GM18502 (cell line): ENCODE results near the gene TRIM74.
"Not testable (repeated sequence)": the region's sequence is repeated elsewhere in the genome, so short reads cannot be mapped to it uniquely, and the experiment has no call there.

Experiments
- ATAC-seq: cut with Tn5 transposase; IDR thresholded peaks from one replicate; pipeline ENCODE4 v1.9.1; 2021; ENCODE audit warnings: mild to moderate bottlenecking; ENCODE audit not compliant: unreplicated experiment, poor library complexity

TRIM74 gene

DNA sequence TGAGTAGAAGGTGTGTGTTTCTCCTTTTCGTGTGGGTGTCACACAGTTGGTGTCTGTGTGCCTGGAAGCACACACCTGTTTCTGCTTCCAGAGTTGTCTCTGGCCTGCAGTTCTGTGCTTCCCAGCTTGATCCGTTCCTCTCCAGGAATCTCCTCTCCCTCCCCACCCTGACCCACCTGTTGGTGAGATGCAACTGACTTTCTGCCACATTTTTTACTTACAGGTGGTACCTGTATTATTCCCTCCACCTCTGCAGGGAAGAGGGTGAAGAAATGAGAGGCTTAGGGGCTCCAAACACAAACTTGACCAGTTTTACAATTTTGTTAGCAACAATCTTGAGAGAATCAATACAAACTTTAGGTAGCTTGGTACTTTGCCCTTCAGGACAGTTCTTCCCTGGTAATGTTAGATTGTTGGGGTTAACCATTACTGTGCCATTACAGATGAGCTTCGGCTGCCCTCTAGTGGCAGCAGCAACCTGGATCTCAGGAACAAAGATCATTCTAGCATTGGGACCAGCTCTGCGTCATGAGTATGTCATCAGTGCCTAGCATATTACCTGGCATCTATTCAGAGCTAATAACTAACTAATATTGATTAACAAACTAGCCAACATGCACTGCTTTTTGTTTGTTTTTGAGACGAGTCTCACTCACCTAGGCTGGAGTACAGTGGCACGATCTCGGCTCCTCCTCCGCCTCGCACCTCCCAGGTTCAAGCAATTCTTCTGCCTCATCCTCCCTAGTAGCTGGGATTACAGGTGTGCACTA is 54.3 kb downstream of the TRIM74 start:
- ATAC-seq, result peak; percentile 89

DNA sequence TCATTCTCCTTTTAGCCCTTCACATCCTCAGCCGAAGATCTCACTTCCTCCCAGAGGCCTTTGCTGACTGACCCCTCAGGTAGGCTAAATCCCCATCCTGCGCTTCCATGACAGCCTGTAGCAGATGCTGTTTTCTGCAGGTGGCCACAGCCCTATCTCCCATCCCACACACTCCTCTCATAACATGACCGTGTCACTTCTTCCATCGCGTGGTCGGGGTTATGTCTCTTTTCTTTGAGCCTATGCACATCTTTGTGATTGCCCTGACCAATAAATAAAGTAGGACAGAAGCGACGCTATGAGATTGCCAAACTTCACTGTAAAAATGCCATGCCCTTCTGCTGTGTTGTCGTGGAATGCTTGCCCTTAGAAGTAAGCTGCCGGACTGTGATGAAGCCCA is 55.5 kb downstream of the TRIM74 start:
- not testable (repeated sequence) for ATAC-seq

DNA sequence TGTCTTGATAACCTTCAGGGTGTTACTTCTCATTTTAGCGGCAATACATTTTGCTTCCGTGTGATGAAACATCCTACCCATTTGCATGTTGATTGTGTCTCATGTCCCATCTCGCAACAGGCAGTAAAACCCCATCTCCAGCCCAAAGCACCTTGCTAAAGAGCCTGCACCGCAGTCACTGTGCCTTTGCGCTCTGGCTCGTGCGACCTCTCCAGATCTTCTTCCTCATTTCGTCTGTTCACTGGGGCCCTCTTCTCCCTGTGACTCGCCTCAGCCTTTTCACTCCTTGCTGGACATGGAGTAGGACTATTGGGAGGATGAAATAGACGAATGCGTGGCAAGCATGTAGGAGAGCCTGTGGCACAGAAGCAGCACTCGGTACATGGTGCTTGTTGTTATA is 57.9 kb downstream of the TRIM74 start:
- ATAC-seq, result not testable (repeated sequence)
